HG03045 (cell line): ENCODE data around the gene RND3.

Experiments used
- ATAC-seq: cut with Tn5 transposase; IDR thresholded peaks from one replicate; pipeline ENCODE4 v1.9.1; 2021; ENCODE audit warnings: mild to moderate bottlenecking, moderate library complexity; ENCODE audit not compliant: unreplicated experiment

RND3 gene

GRCh38 chr2:150476809-150477302, 10.6 kb downstream of the RND3 start:
- no peak for ATAC-seq

DNA sequence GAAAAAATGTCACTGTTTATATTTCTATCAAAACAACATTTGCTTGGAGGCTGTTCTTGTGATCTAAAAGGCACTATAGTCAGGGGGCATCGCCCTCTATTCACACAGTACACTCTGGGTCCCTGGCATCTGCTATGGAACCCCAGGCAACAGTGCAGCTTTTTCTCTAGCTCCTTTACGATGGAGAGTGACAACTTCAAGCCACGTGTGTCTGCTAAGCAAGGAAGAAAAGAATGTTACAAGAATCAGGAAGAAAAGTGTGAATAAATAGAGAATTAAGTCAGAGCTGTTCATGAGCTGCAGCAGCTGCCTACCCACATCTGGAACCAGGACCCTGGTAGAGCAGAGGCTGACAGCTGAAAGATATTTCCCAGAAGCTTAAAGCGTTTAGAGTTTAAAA, 11.2 kb downstream of the RND3 start:
- ATAC-seq, result no peak

- ATAC-seq, result no peak
Measured at GRCh38 chr2:150475479-150476250, 11.8 kb downstream of the RND3 start.

- no peak for ATAC-seq
Measured at GRCh38 chr2:150474326-150475074, 13.0 kb downstream of the RND3 start.

- ATAC-seq, result no peak
Measured at GRCh38 chr2:150473767-150474166, 13.7 kb downstream of the RND3 start.

GRCh38 chr2:150472511-150472899, 15.0 kb downstream of the RND3 start:
- no peak for ATAC-seq

GRCh38 chr2:150471813-150472510, 15.5 kb downstream of the RND3 start:
- no peak for ATAC-seq

DNA sequence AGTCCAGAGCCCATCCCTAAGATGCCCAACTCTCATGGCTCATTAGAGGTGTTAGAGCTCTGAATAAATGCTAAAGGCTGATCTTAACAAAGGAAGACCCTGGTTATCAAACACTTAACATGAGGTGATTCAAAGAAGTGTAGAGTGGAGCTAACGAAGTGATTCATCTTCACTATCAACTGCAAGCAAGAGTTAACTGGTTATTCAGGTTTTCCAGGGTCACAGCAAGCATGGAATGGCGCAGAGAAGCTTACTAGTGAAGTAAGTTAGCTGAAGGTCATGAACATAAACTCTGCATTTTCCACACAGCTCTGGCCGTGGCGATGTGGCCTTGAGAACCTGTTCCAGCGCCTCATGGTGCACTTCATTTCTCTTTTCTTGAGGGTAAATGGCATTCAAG, 17.0 kb downstream of the RND3 start:
- ATAC-seq, result no peak

DNA sequence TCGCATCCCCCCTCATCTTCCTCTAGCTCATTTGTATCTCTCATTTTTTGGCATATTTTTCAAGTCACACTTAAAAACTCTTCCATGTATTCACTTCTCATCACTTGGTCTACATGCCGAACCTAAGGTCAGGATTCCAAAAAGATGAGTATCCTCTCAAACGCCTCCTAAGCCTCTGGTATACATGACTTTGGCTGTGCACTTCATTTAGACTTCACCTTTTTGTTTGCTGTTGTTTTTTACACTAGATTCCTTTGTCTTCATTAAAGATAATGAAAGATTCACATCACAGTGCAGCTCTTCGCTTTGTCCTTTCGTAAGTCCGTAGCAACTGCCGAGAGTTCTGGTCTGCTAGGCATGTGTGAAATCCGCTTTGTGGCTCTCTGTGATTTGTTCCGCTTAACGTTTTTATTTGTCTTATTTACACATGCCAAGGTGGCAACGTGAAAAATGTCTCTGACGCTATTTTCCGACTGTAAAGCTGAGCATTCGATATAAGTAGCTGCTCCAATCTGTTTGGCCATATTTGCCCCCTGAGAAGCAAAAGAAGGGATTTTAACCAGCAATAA, 17.7 kb downstream of the RND3 start:
- ATAC-seq, result no peak

- no peak for ATAC-seq
Measured at GRCh38 chr2:150468350-150468960, 19.0 kb downstream of the RND3 start.

GRCh38 chr2:150467621-150467963, 19.9 kb downstream of the RND3 start:
- no peak for ATAC-seq

GRCh38 chr2:150466741-150467620, 20.5 kb downstream of the RND3 start:
- no peak for ATAC-seq

GRCh38 chr2:150465703-150466569, 21.5 kb downstream of the RND3 start:
- no peak for ATAC-seq

- no peak for ATAC-seq
Measured at GRCh38 chr2:150464986-150465385, 22.5 kb downstream of the RND3 start.

DNA sequence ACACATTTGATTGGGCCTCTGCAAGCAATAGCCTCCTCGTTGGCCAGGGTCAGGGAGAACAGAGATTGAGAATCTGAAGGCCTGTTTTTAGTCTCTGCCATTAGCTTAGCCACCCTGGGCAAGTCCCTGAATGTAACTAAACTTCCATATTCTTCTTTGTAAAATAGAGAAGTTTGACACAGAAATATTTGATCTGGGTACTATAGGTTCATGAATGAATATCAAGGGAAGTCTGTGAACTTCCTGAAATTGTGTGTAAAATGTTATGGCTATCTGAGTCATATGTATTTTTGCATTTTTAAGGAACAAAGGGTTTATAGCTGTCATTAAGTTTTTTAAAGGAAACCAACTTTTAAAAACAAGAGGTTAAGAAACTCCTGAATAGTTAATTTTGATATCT, 23.2 kb downstream of the RND3 start:
- ATAC-seq, result no peak

DNA sequence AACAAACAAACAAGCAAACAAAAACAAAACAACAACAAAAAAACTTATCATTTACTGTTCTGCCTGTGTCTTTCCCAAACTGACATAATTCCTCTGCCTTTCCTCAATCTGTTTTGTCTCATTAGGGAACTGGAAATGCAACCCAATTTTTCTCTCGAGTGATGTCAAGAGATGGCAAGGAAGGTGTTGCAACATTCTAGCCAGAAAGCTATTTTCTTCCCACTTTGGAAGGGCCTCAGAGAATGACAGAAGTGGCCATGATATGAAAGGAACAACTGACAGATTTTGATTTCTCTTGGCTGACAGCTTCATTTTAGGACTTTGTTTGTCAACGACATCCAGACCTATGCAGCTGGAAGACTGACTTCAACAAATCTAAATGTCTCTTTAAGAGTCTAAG, 24.7 kb downstream of the RND3 start:
- ATAC-seq, result no peak

- ATAC-seq, result no peak
Measured at GRCh38 chr2:150459281-150459680, 28.2 kb downstream of the RND3 start.

- no peak for ATAC-seq
Measured at GRCh38 chr2:150450765-150451164, 36.7 kb downstream of the RND3 start.

GRCh38 chr2:150449856-150450255, 37.6 kb downstream of the RND3 start:
- ATAC-seq, result no peak
